IPS-NIHi7 (cell line): ENCODE data around the gene DONSON.
A peak's percentile ranks its signal among the peaks of the same experiment; 100 is the strongest.

Source experiments
- DNase-seq: peaks from one replicate; pipeline ENCODE4 v3.0.0; 2012; ENCODE audit warnings: mixed read lengths; ENCODE audit errors: extremely low spot score

Gene DONSON

GRCh38 chr21:33541756-33542639 is 46.5 kb downstream of the DONSON start, which contains the start of gene GART:
Gene GART, minus strand, starts transcription at chr21:33542117. Its CDS starts 2,802 bp downstream, at chr21:33539315.
- peak; percentile 87 for DNase-seq

GRCh38 chr21:33541105-33541711 is 47.3 kb downstream of the DONSON start:
- DNase-seq, result no peak

GRCh38 chr21:33540711-33541104 is 47.8 kb downstream of the DONSON start:
- no peak for DNase-seq

GRCh38 chr21:33539616-33540015 is 48.9 kb downstream of the DONSON start:
- DNase-seq, result no peak

- no peak for DNase-seq
These were observed 51.3 kb downstream of the DONSON start for GRCh38 chr21:33537212-33537611.

GRCh38 chr21:33531007-33531406 is 57.5 kb downstream of the DONSON start:
- no peak for DNase-seq
